GM21723 (cell line): ENCODE results near the gene TIMP2.
"Not testable (repeated sequence)": the region's sequence is repeated elsewhere in the genome, so short reads cannot be mapped to it uniquely, and the experiment has no call there.

ENCODE experiments used
- ATAC-seq: cut with Tn5 transposase; IDR thresholded peaks from one replicate; pipeline ENCODE4 v1.9.1; 2021; ENCODE audit warnings: mild to moderate bottlenecking, moderate library complexity; ENCODE audit not compliant: unreplicated experiment

The TIMP2 gene

DNA sequence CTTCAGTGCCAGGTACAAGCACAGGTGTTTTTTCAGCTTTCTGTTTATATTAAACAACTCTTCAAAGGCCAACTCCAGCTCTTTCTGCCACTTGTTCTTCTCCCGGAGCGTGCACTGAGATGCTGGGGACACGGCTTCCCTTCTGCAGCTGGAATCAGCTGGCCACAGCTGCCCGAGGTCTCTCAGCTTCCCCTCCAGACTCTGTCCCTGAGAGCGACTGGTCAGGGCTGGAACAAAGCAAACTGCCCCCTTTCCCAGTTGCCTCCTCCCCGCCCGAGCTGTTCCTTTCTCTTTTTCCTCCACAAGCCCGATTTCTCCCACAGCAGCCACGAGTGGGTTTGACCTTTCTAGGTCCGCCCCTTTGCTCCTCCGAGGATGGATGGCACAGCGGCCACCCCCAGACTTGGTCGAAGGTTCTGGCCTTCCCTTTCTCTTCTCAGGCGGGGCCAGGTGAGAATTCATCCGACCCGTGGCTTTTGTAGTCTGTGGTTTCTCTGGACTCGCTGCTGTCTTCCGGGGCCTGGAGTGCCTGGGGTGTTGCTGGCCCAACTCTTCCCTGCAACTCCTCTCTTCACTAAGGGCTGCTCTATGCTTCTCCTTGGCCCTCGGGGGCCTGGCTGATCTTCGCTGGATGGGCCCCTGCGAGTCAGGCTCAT is 33.7 kb downstream of the TIMP2 start:
- ATAC-seq: no peak

DNA sequence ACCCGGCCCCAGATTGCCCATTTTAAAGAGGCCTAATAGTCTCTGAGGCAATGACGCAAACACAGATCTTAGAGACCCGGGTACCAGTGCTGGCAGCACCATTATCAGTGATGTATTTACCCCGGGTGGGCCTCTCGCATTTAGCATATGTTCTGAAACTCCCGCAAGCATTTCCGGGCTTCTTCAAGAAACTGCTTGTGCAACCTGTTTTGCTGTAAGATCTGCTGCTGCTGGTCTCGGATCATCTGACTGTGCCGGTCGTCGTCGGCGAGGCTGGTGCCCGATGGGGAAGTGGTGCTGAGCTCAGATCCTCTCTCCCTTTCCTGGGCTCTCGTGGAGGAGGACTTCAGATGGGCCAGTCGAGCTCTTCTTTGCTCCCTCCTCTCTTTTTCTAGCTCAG is 34.7 kb downstream of the TIMP2 start:
- no peak for ATAC-seq

DNA sequence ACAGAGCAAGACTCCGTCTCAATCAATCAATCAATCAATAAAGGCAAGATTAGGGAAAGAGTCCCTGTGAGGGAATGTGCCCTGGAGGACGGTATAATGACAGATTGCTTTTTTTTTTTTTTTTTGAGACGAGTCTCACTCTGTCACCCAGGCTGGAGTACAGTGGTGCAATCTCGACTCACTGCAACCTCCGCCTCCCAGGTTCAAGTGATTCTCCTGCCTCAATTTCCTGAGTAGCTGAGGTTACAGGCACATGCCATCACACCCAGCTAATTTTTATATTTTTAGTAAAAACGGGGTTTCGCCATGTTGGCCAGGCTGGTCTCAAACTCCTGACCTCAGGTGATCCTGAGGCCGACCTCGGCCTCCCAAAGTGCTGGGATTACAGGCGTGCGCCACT is 35.1 kb downstream of the TIMP2 start:
- not testable (repeated sequence) for ATAC-seq

DNA sequence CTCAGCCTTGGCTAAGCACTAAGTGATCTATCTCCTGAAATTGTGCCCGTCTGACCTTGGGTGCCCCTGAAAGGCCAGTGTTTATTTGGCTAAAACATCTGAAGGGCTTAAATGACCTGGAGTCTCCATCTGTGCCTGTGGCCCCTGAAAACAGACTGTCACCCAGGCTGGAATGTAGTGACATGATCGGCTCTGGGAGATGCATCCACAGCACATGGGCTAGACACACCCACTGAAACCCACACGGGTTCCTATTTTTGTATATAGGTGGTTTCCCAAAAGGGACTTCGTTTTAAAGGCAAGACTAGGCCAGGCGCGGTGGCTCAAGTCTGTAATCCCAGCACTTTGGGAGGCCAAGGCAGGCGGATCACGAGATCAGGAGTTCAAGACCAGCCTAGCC is 35.7 kb downstream of the TIMP2 start:
- no peak for ATAC-seq

DNA sequence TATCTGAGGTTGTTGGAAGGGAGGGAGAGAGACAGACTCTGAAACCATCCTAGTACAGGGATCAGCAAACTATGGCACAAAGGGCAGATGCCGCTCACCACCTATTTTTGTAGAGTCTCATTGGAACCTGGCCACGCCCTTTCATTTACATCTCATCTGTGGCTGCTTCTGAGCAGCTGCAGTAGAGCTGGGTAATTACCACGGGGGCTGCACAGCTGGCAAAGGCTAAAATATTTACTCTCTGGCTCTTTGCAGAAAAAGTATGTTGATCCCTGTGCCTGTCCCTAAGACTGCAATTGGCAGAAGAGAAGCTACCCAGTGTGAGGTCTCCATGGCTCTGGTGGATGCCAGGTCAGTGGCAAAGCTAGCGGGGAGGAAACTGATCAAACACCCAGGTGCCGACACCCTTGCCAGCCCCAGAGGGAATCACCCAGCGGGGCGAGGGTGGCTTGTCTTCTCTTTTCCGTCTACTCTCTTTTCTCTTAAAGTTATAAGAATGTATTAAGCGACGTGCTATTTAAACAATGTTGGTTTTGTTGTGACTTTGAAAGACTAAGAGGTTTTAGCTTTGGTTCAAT is 36.2 kb downstream of the TIMP2 start:
- ATAC-seq: no peak

DNA sequence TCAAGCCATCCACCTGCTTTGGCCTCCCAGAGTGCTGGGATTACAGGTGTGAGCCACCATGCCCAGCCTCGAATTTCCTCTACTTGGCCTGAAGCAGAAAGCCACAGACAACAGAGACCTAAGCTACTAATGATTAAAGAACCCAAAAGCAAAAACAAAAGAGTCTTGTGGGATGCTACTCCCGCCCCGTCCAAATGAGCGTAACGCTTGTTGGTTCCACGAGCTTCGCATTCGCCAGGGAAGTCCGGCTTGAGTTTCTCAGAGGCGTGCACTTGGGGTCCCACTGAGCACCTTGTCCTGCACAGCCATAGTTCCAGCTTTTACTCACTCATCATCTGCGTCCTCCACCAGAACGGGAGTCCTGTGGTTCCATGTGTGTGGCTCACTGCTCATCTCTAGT is 38.2 kb downstream of the TIMP2 start:
- no peak for ATAC-seq

DNA sequence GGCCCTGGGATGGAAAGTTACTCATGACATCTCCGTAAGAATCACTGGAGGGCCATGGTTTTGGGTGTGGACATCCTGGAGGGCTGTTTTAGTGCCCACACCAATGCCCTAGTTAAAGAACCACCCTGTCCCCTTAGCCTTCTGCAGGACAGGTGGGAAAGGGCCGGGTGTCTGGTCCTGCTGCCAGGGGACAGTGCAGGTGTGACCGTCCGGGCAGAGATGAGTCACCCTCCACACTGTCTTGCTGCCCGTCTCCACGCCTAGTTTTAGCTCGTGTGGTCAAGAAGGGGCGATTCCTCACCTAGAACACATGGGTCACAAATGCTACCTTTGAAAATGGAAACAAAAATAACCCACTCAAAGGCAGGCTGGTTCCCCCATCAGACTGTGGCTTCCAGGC is 39.2 kb downstream of the TIMP2 start:
- no peak for ATAC-seq

DNA sequence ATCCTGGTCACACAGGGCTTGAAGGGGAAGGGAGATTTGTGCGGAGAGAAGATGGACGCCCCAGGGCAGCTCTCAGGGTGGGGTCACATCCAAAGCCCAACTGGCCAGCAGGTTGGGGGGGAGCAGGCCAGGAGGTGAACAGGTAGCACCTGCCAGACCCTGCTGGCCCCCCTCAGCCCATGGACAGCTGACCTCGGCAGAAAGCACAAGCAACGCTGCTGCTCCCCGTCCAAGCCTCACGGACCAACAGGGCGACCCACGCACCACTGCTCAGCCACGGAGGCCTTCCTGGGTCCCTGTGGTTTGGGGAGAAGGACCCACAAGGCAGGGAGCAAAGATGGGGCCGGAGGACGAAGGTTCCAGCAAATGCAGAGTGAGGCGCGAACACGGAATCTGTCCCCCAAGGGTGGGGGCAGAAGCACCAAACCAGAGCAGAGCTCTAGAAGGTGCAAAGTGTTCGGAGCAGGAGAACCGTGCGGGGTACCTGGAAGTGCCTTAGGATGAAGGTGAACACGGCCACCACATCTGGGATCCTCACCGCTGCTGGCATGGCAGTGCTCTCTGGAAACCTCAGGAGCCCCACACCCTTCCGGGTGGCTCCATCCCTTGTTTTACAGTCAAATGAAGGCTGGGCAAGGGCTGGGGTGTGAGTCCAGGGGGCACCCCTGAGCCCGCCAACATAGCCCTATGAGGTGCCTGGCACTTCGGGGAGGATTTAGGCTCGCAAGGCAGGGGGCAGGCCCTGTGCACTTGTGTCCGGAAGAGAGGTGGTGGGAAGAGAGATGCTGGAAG is 40.1 kb downstream of the TIMP2 start:
- no peak for ATAC-seq

DNA sequence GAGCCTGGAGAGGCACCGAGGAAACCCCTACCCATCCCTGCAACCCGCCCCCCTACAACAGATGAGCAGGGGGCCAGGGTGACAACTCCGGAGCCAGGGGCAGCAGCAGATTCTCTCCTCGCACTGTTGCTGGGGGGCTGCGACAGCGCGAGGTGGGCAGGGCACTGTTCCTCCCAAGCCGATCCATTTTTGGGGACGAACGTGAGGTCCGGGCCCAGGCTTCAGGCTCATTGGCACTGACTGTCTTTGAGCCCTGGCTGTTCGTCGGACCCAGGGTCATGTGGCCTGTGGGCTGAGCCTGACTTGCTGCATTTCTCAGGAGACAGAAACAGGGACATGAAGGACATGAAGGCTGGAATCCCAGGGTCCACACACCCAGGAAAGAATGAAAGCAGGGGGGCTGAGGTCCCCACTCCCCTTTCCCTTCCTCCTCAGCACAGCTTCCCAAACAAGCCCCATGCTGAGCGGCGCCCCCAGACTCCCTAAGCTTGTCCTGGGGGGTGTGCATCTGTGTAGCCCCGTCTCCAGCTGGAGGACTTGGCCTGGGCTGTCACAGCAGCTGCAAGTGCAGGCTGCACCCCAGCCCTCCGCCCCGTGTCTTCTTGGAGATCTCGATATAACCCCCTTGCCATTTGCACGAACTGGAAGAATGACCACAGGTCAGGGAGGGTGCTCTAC is 40.9 kb downstream of the TIMP2 start:
- no peak for ATAC-seq

DNA sequence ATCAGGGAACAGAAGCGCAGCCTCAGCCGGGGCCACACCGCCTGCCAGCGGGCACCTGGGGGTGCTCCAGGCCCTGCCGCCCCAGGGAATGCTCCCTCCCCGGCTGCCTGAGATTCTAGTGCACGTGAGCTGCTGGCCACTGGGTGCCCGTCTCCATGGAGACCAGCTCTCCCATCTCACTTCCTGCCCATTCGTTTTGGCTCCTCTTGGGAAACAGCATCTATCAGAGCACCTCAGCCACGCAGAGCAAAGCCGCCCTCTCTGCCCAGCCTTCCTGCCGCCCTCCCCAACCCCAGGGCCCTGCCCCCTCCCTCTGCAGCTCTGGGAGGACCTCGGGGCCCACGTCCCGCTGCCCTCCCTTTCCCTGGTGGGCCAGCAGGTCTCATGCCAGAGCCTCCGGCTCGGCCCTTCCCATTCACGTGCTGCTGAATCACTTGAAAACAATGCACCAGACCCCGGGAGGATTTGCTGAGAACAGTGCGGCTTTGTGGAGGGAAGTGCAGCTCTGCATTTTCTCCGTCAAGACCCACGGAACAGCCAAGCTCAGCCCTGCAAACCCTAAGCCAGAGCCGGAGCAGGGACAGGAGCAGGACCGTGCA is 41.6 kb downstream of the TIMP2 start:
- ATAC-seq: no peak

DNA sequence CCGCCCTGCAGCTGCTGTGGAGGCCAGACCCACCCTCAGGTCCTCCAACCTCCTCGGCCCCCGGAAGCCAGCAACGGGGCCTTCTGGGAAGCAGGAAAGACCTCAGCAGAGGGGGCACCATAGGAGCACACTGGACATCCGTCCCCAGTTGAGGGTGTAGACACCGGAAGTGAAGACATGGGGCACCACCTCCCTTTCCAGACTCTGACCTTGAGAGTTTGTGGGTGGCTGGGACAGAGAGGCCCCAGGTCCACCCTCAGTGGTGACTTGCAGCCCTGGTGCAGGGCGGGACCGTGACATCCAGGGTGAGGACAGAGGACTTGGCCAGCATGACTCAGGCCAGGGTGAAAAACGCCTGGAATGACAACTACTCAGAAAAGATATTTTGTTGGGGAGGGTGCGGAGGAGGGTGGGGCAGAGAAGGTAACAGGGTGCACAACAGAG is 42.1 kb downstream of the TIMP2 start:
- no peak for ATAC-seq

DNA sequence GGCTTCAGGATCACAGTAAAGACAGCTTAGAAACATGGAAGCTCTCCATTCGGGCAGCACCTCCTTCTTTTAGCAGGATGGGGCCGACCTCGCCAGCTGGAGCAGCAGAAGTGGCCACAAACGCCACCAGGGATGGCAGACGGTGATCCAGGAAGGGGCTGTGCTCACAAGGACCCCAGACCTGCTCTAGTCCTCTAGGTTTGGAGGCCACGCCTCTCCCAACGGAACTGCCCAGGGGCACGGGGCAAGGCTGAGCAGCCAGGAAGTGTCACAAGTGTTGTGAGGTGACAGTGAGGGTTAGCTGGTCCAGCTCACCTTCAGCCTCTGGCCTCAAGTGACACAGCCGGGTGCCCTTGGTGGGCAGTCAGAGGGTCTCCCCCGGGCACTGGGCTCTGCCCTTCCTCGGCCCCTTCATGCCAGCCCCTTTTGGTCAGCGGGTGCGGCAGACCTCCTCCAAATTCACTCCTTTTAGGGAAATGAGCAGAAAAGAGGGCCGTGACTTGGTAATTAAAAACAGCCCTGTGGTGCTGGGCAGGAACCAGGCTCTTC is 42.6 kb downstream of the TIMP2 start:
- ATAC-seq: no peak

DNA sequence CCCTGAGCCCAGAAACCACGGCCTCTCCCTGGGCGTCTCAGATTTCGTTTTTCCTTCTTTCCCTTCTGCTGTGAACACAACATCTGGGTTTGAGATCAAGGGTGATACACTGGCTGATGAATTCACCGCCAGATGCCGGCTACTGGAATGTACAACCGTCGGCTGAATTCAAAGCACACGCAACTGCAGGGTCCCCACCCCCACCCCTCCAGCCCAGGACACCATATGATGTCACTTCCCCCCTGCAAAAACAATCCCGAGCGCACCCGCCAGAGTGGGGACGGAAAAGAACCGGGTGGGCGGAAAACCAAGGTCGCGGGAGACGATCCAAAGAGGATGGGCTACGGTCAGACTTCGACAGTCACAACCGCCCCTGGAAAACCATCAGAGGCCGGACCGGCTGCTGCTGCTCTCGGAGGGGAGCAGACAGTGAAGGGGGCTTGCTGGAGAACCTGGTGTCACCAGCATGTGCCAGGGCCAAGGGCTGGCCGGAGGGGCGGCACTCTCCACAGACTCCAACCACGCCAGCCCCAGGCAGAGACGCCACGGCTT is 45.5 kb downstream of the TIMP2 start:
- no peak for ATAC-seq

DNA sequence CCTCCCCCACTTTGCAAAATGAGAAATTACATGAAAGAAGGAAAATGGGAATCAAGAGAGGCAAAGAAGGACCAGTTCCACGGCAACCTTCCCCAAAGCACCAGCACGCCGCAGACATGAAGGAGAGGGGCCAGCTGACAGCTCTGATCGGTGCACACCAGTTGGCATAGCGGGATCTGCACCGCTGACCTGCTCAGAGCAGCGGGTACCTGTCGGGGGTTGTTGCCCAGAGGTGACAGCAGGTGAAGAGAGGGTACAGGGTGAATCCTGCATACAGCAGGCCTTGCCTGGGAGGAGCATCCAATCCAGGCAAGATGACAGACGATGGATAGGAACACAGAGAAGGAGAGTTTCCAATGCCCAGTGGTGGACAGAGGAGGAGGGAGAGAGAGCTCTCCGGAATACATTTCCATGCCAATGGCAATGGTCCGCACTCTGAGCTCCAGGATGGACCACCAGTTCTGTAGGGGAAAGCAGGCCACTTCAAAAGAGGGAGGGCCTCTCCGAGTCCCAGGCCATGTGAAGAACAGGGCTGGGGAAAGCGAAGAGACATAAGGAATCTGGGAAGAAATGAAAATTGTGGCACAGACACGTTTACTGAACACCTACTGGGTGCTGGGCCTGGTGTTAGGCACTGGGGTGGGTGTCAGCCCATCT is 46.2 kb downstream of the TIMP2 start:
- no peak for ATAC-seq

DNA sequence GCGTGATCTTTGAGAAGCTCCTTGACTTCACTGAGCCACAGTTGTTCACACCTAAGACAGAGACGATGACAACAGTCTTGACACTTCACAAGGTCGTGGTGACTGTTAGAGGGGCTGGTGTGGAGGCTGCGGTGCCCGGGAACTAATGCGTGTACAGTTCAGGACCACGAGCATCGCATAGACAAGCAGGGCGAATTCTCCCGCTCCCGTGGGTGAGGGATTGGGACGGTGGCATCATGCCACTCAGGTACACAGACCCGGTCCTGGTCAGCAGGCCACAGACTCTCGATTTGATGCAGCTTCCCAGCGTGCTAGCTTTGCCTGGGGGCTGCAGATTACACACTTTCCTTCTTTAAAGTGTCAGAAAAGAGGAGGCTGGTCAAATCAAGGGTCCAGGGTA is 46.9 kb downstream of the TIMP2 start:
- ATAC-seq: no peak

DNA sequence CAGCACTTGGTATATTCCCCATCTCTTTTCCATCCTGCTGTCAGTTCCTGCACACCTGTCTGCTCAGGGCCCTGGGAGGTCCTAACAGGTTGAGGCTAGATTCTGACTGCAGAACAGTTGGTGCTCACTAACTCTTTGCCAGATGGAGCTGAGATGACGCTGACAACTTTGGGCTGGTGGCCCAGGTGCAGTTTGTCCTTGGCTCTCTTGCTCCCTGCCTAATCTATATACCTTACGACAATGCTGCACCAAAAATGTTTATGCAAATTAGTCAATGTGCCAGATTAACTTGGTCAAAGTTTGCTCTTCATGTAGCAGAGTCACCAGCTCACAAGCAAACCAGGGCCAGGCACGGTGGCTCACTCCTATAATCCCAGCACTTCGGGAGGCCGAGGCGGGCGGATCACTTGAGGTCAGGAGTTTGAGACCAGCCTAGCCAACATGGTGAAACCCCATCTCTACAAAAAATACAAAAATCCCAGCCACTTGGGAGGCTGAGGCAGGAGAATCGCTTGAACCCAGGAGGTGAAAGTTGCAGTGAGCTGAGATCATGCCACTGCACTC is 48.2 kb downstream of the TIMP2 start:
- ATAC-seq: not testable (repeated sequence)

DNA sequence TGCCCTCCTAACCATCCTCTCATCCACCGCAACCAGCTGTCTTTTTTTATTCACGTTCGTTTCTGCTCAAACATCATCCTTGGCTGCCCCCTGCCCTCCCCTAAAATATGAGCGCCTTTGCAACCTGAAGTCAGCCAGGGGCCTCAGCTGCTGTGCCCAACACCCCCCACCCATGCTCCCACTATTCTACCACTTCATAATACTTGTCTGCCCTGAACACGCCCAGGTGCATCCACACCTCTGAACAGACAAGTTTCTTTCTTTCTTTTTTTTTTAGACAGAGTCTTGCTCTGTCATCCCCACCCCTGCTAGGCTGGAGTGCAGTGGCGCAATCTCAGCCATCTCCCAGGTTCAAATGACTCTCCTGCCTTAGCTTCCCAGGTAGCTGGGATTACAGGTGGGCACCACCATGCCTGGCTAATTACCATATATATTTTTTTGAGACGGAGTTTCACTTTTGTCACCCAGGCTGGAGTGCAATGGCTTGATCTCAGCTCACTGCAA is 49.0 kb downstream of the TIMP2 start:
- no peak for ATAC-seq

DNA sequence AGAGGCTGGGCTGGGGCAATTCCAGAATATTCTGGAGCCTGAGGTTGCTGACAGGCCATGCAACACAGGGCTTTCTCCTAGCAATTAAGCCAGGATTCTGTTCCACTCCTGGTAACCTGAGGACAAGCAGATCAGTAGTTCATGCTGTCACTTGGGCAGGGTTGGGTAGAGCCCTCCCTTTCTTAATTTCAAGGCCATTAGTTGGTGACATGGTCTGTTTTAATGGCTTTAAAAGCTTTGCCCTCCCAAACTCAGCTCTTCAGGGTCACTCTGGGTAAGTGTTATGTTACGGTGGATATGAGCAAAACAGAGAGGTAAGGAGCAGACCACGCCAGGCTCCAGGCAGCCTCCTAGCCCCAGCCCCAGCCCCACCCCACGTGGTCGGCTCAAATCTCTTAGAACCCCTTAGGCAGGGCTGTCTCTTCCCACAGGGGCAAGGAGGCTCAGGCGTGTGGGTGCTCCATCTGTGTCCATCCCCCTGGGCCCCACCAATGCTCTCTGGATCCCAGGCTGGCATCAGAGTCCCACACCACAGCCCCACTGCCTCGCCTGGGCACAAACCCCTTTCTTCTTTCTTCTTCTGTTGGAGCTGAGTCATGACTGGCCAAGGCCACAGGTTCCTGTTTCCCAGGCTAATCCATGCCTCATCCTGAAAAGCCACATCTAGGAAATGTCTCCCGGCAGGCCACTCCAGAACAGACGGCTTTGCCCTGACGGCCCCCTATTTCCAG is 49.7 kb downstream of the TIMP2 start:
- ATAC-seq: no peak
